HG03175 (cell line): Measurements from ENCODE around the gene NLRC5.
"Not testable (repeated sequence)": the region's sequence is repeated elsewhere in the genome, so short reads cannot be mapped to it uniquely, and the experiment has no call there.

Experiments used
- ATAC-seq: cut with Tn5 transposase; IDR thresholded peaks from one replicate; pipeline ENCODE4 v1.9.1; 2021; ENCODE audit warnings: mild to moderate bottlenecking, moderate library complexity; ENCODE audit not compliant: unreplicated experiment

The NLRC5 gene

GRCh38 chr16:57069053-57069452 is 79.7 kb downstream of the NLRC5 start:
- ATAC-seq, result no peak

GRCh38 chr16:57069635-57070370 is 80.4 kb downstream of the NLRC5 start:
- no peak for ATAC-seq

- no peak for ATAC-seq
Observed at GRCh38 chr16:57070424-57070823, 81.1 kb downstream of the NLRC5 start.

- ATAC-seq, result not testable (repeated sequence)
Observed at GRCh38 chr16:57071081-57071732, 81.8 kb downstream of the NLRC5 start.

GRCh38 chr16:57071831-57072582 is 82.7 kb downstream of the NLRC5 start:
- no peak for ATAC-seq

GRCh38 chr16:57072616-57073275 is 83.4 kb downstream of the NLRC5 start:
- no peak for ATAC-seq

- no peak for ATAC-seq
Observed at GRCh38 chr16:57077714-57078113, 88.4 kb downstream of the NLRC5 start.

- ATAC-seq, result no peak
Observed at GRCh38 chr16:57081744-57082143, 92.4 kb downstream of the NLRC5 start.

- ATAC-seq, result no peak
Observed at GRCh38 chr16:57082664-57083063, 93.3 kb downstream of the NLRC5 start.

- no peak for ATAC-seq
Observed at GRCh38 chr16:57083485-57084126, 94.2 kb downstream of the NLRC5 start.

GRCh38 chr16:57084257-57084770 is 95.0 kb downstream of the NLRC5 start:
- ATAC-seq, result peak; percentile 62

- ATAC-seq, result no peak
Observed at GRCh38 chr16:57084996-57085395, 95.6 kb downstream of the NLRC5 start.

- no peak for ATAC-seq
Observed at GRCh38 chr16:57087003-57087402, 97.6 kb downstream of the NLRC5 start.

- ATAC-seq, result no peak
Observed at GRCh38 chr16:57089406-57089805, 100.0 kb downstream of the NLRC5 start.

GRCh38 chr16:57091200-57091974 is 102.0 kb downstream of the NLRC5 start:
- ATAC-seq, result no peak

- peak; percentile 34 for ATAC-seq
Observed at GRCh38 chr16:57091975-57092785, 102.8 kb downstream of the NLRC5 start, which contains the start of gene CPNE2. Gene CPNE2 (plus strand): TSS chr16:57092583. CDS start chr16:57110743, 18,160 bp downstream.

GRCh38 chr16:57092786-57093411 is 103.5 kb downstream of the NLRC5 start:
- peak; percentile 50 for ATAC-seq
